ENCODE measurements around the gene OMA1.
"Not testable (repeated sequence)": the region's sequence is repeated elsewhere in the genome, so short reads cannot be mapped to it uniquely, and the experiment has no call there.

The OMA1 gene

DNA sequence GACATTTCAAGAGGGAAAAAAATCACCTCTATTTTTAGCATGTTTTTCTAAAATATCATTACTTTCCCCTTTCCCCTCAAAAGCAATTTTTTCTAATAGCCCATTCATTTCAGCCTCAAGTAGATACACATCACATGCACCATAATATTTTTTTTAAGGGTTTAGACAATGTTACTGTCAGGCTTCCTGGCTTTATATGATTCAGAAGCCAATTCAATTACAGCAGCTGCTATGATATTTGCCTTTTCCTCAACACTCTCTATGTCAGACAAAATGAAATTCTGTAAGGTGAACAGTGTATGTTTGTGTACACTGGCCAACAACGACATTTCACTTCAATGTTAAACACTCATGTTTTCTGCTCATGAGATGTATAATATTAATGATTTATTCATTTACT, 46.5 kb downstream of the OMA1 start:
- Histone ChIP-seq H3K4me1 (ENCODE audit: control insufficient read depth, low read length) (peaks cover 15% of the 10 kb centered on the region), H3K9me3 (ENCODE audit: control insufficient read depth, insufficient read depth, low read length) (no peaks in the 10 kb centered on the region), H3K36me3 (ENCODE audit: control insufficient read depth, low read length) (peaks cover 58% of the 10 kb centered on the region), H4K20me1 (ENCODE audit: control insufficient read depth, insufficient read depth, low read depth, low read length) (no peaks in the 10 kb centered on the region), H3K4me3 (ENCODE audit: low read length) (no peak overlapping the region), H3K9me2 (replicated peaks; ENCODE audit: control insufficient read depth, low read length) (no peaks in the 10 kb centered on the region), H3K27me3 (ENCODE audit: control insufficient read depth, low read length) (no peaks in the 10 kb centered on the region), H3K79me2 (ENCODE audit: control insufficient read depth, low read length) (no peaks in the 10 kb centered on the region), H3K27ac (ENCODE audit: low read depth, low read length) (no peak overlapping the region), H3F3A (ENCODE audit: control insufficient read depth, insufficient read depth) (peaks cover 4% of the 10 kb centered on the region), H3K4me2 (ENCODE audit: low read length) (no peak overlapping the region)
- TF ChIP-seq EZH2phosphoT487 (IDR thresholded peaks at IDR 0.05; ENCODE audit: borderline replicate concordance, low read length) = no peak
- TF ChIP-seq, protein P1, sequence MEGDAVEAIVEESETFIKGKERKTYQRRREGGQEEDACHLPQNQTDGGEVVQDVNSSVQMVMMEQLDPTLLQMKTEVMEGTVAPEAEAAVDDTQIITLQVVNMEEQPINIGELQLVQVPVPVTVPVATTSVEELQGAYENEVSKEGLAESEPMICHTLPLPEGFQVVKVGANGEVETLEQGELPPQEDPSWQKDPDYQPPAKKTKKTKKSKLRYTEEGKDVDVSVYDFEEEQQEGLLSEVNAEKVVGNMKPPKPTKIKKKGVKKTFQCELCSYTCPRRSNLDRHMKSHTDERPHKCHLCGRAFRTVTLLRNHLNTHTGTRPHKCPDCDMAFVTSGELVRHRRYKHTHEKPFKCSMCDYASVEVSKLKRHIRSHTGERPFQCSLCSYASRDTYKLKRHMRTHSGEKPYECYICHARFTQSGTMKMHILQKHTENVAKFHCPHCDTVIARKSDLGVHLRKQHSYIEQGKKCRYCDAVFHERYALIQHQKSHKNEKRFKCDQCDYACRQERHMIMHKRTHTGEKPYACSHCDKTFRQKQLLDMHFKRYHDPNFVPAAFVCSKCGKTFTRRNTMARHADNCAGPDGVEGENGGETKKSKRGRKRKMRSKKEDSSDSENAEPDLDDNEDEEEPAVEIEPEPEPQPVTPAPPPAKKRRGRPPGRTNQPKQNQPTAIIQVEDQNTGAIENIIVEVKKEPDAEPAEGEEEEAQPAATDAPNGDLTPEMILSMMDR (IDR thresholded peaks at IDR 0.05; ENCODE audit: low read depth, low read length, poor library complexity, severe bottlenecking) = no peak

GRCh38 chr1:58497499-58497898, 49.0 kb downstream of the OMA1 start:
- TF ChIP-seq, protein P1 (IDR thresholded peaks at IDR 0.05; ENCODE audit: low read depth, low read length, poor library complexity, severe bottlenecking) = no peak
- TF ChIP-seq EZH2phosphoT487 (IDR thresholded peaks at IDR 0.05; ENCODE audit: borderline replicate concordance, low read length) = no peak
- no peak overlapping the region for H3K27ac ChIP-seq (ENCODE audit: low read depth, low read length)
- H3F3A ChIP-seq (ENCODE audit: control insufficient read depth, insufficient read depth) = peaks cover 4% of the 10 kb centered on the region
- no peaks in the 10 kb centered on the region for H3K27me3 ChIP-seq (ENCODE audit: control insufficient read depth, low read length)
- H3K4me1 ChIP-seq (ENCODE audit: control insufficient read depth, low read length) = peaks cover 15% of the 10 kb centered on the region
- no peaks in the 10 kb centered on the region for H3K9me3 ChIP-seq (ENCODE audit: control insufficient read depth, insufficient read depth, low read length)
- H3K4me3 ChIP-seq (ENCODE audit: low read length) = peak overlapping the region; percentile 38
- no peaks in the 10 kb centered on the region for H4K20me1 ChIP-seq (ENCODE audit: control insufficient read depth, insufficient read depth, low read depth, low read length)
- peak overlapping the region; percentile 55 for H3K4me2 ChIP-seq (ENCODE audit: low read length)
- H3K9me2 ChIP-seq (replicated peaks; ENCODE audit: control insufficient read depth, low read length) = no peaks in the 10 kb centered on the region
- H3K36me3 ChIP-seq (ENCODE audit: control insufficient read depth, low read length) = peaks cover 39% of the 10 kb centered on the region
- H3K79me2 ChIP-seq (ENCODE audit: control insufficient read depth, low read length) = no peaks in the 10 kb centered on the region

GRCh38 chr1:58496042-58496441, 50.5 kb downstream of the OMA1 start:
- H3K4me1 ChIP-seq (ENCODE audit: control insufficient read depth, low read length) = peaks cover 15% of the 10 kb centered on the region
- no peak overlapping the region for H3K4me3 ChIP-seq (ENCODE audit: low read length)
- H4K20me1 ChIP-seq (ENCODE audit: control insufficient read depth, insufficient read depth, low read depth, low read length) = no peaks in the 10 kb centered on the region
- no peak overlapping the region for H3K4me2 ChIP-seq (ENCODE audit: low read length)
- TF ChIP-seq, protein P1 (IDR thresholded peaks at IDR 0.05; ENCODE audit: low read depth, low read length, poor library complexity, severe bottlenecking) = no peak
- TF ChIP-seq EZH2phosphoT487 (IDR thresholded peaks at IDR 0.05; ENCODE audit: borderline replicate concordance, low read length) = no peak
- H3K27ac ChIP-seq (ENCODE audit: low read depth, low read length) = no peak overlapping the region
- no peaks in the 10 kb centered on the region for H3K27me3 ChIP-seq (ENCODE audit: control insufficient read depth, low read length)
- H3K9me2 ChIP-seq (replicated peaks; ENCODE audit: control insufficient read depth, low read length) = no peaks in the 10 kb centered on the region
- peaks cover 31% of the 10 kb centered on the region for H3K36me3 ChIP-seq (ENCODE audit: control insufficient read depth, low read length)
- no peaks in the 10 kb centered on the region for H3K79me2 ChIP-seq (ENCODE audit: control insufficient read depth, low read length)
- peaks cover 4% of the 10 kb centered on the region for H3F3A ChIP-seq (ENCODE audit: control insufficient read depth, insufficient read depth)
- no peaks in the 10 kb centered on the region for H3K9me3 ChIP-seq (ENCODE audit: control insufficient read depth, insufficient read depth, low read length)

DNA sequence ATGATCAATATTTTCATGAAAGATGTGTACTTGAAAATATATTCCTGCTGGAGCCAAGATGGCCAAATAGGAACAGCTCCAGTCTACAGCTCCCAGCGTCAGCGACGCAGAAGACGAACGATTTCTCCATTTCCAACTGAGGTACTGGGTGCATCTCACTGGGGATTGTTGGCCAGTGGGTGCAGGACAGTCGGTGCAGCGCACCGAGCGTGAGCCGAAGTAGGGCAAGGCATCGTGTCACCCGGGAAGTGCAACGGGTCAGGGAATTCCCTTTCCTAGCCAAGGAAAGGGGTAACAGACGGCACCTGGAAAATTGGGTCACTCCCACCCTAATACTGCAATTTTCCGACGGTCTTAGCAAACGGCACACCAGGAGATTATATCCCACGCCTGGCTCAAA, 57.6 kb downstream of the OMA1 start:
- H3K27ac ChIP-seq (ENCODE audit: low read depth, low read length); H3K4me1 ChIP-seq (ENCODE audit: control insufficient read depth, low read length); H3K4me3 ChIP-seq (ENCODE audit: low read length); H3K27me3 ChIP-seq (ENCODE audit: control insufficient read depth, low read length); H3K36me3 ChIP-seq (ENCODE audit: control insufficient read depth, low read length); H3F3A ChIP-seq (ENCODE audit: control insufficient read depth, insufficient read depth); H3K79me2 ChIP-seq (ENCODE audit: control insufficient read depth, low read length); H3K9me2 ChIP-seq (replicated peaks; ENCODE audit: control insufficient read depth, low read length); H3K9me3 ChIP-seq (ENCODE audit: control insufficient read depth, insufficient read depth, low read length); H3K4me2 ChIP-seq (ENCODE audit: low read length); H4K20me1 ChIP-seq (ENCODE audit: control insufficient read depth, insufficient read depth, low read depth, low read length): not testable (repeated sequence)
